Astrocyte of the cerebellum (primary cell): Measurements from ENCODE around the gene WNT4.

ENCODE experiments used
- DNase-seq: peaks from one replicate; pipeline ENCODE4 v3.0.0-alpha.2; 2011; ENCODE audit warnings: low read depth
- H3K4me3 ChIP-seq: 2 replicates; pipeline ENCODE4 v1.5.1; 2011; ENCODE audit warnings: mild to moderate bottlenecking, low read depth, low read length, moderate library complexity
- CTCF ChIP-seq: IDR thresholded peaks from 2 replicates; pipeline ENCODE4 v1.5.1; 2012; ENCODE audit warnings: low read length, low read depth, moderate library complexity, mild to moderate bottlenecking; ENCODE audit errors: missing control alignments
- in situ Hi-C: cut with HindIII; loops from 2 replicates; pipeline ENCODE4 v1.10.0; 2017; ENCODE audit warnings: low sequenced_read_pairs

The WNT4 gene

GRCh38 chr1:22140694-22141093 lies 2.2 kb downstream of the WNT4 start:
- in situ Hi-C loops: no loop called here
- no peak for DNase-seq
- TF ChIP-seq CTCF: no peak
- H3K4me3 ChIP-seq: no peak overlapping the region

- no peak for DNase-seq
- in situ Hi-C loops: no loop called here
- H3K4me3 ChIP-seq: no peak overlapping the region
- no peak for TF ChIP-seq CTCF
Measured at GRCh38 chr1:22139817-22140216, 3.1 kb downstream of the WNT4 start.

GRCh38 chr1:22139066-22139594 lies 3.8 kb downstream of the WNT4 start:
- in situ Hi-C loops: no loop called here
- TF ChIP-seq CTCF: no peak
- H3K4me3 ChIP-seq: no peak overlapping the region
- no peak for DNase-seq

- in situ Hi-C loops: no loop called here
- DNase-seq: no peak
- no peak for TF ChIP-seq CTCF
- no peak overlapping the region for H3K4me3 ChIP-seq
Measured at GRCh38 chr1:22137004-22137720, 5.7 kb downstream of the WNT4 start.

GRCh38 chr1:22133931-22134324 lies 9.0 kb downstream of the WNT4 start:
- DNase-seq: no peak

GRCh38 chr1:22133247-22133930 lies 9.5 kb downstream of the WNT4 start:
- in situ Hi-C loops: no loop called here
- TF ChIP-seq CTCF: no peak
- no peak overlapping the region for H3K4me3 ChIP-seq
- DNase-seq: no peak

More at GRCh38 chr1:22133931-22134324, 9.0 kb downstream of the WNT4 start:
- TF ChIP-seq CTCF: no peak
- no peak overlapping the region for H3K4me3 ChIP-seq
- in situ Hi-C loops: no loop called here
